SIG-M5 treated with dmso at 0.1 percent for 504 hours (cell line): ENCODE results near the gene AGXT2.

Source experiments
- DNase-seq: peaks from one replicate; lab custom pipeline; 2025; ENCODE audit not compliant: unreplicated experiment; lab: John Stamatoyannopoulos, UW

AGXT2 gene

GRCh38 chr5:35047785-35048404, at the start of gene AGXT2:
AGXT2 (minus strand) TSS chr5:35047949; CDS start chr5:35047892, 57 bp downstream.
- no peak for DNase-seq

GRCh38 chr5:35096932-35097331, 49.2 kb upstream of the AGXT2 start:
- DNase-seq = no peak

DNA sequence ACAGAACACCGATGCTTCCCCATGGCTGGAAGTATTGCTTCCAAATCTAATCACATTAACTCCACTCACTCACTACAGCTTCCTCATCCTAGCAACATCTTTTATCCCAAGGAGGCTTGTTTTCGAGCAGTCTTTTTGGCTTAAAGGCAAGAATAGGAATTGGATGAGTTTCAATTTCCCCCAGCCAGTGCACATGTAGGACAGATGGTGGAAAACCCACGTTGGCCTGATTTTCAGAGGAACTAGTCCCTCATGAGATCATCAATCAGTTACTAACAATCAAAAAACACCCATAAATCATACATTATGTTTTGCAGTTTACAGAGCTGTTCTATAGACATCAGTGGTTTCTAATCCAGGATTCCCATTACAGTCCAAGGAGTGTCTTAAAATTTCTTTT, 48.5 kb upstream of the AGXT2 start:
- DNase-seq = no peak

- DNase-seq = no peak
Observed at GRCh38 chr5:35095366-35095765, 47.6 kb upstream of the AGXT2 start.

GRCh38 chr5:35094948-35095347, 47.2 kb upstream of the AGXT2 start:
- no peak for DNase-seq

GRCh38 chr5:35092703-35093102, 45.0 kb upstream of the AGXT2 start:
- DNase-seq = no peak

DNA sequence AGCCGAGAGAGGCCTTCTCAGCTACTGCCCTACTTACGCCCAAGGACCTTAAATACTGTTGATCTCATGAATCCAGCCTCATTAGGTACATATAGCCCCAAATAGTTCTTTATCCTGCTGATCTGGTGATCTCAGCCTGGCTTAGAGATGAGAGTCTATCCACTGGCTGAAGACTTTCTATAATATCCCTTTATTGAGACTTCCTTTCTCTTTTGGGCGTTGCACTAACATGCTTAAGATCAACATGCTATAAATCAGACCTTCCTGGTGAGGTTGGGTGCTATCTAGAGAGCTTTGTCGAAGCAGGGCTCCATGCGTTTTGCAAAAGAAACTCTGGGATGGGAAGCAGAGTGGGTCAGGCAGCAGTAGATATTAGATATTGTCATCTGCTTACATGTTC, 44.0 kb upstream of the AGXT2 start:
- no peak for DNase-seq

DNA sequence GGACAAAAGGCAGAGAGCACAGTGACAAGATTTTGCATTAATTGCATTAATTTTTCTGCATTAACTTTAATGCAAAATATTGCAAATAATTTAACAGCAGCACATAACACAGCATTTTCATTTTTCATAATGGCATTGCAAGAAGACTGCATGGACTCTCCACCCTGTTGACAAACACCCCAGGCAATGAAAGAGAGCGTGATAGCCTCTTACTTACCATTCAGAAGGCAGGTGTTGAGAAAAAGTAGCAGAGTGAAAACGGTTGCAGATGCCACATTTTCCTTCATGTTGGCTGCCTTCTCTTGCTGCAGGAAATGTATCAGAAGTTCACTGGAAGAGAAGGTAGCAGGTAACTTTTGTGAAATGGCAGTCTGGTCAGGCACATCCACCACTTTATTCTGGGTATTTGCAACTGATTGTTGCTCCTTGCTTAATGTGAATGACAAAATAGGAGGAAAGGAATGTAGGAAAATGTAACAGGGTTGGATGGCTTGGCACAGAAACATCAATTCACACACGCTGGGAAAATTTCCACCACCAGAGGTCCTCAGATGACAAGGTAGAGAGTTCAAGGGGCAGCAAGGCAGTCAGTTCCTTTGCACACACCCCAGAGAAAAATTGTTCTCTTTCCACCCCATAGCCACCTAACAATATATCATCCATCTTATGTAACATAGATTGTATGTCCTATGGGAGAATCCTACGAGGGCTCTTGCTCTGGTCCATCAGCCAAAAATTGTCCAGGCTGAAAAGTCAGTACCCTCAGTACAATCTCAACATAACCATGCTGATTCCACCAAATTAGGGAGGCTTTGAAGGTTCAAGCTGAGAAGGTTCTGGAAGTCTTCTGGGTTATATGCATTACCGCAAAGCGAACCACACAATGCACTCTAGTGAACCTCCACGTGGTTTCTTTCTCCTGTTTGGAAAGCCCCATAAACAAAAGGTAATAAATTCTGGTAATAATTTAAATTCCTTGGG, 41.9 kb upstream of the AGXT2 start:
- peak; percentile 53 for DNase-seq

DNA sequence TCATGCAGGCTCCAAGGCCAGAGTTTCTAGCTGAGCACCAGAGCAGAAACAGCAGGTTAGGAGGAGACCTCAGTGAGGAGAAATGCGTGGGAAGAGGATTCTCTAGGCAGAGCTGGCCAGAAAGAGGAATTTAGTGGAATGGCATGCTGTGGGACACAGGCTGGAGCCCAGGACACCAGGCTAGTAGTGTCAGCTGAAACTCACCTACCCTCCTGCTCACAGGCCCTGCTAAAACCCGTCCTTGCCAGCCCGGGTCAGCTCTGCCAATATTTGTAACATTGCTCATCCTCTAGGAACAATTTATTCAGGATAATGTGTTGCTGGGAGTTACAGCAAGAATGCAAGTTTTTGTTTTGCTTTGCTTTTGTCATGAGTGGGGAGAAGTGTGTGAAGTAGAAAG, 40.2 kb upstream of the AGXT2 start:
- no peak for DNase-seq

- DNase-seq = no peak
Observed at GRCh38 chr5:35083150-35083549, 35.4 kb upstream of the AGXT2 start.

DNA sequence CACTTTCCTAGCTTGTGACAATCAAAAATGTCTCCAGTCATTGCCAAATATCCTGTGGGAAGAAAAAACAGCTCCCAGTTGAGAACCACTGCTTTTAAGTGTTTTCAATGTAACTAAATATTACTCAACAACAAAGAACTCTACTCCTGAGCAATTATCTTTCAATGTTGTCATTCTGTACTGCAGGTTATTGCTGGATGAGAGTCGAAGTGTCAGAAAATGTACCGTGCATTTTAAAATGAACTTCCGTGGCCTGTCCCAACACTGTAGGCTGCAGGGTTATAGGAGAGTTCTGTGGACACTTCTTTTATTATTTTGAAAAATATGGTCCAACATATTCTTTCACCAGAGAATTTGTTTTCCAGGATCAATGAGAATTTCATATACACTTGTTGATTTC, 34.8 kb upstream of the AGXT2 start:
- DNase-seq = no peak

DNA sequence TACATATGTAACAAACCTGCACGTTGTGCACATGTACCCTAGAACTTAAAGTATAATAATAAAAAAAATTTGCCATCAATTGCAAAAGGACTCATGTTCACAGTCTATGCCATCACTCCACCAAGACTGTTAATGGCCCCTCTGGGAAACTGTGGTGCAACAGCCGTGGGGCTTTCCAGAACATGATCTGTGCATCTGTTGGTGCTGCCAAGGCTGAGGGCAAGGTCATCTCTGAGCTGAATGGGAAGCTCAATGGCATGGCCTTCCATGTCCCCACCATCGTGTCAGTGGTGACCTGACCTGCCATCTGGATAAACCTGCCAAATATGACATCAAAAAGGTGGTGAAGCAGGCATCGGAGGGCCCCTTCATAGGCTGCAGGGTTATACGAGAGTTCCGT, 33.4 kb upstream of the AGXT2 start:
- DNase-seq = no peak

GRCh38 chr5:35073160-35073559, 25.4 kb upstream of the AGXT2 start:
- no peak for DNase-seq

DNA sequence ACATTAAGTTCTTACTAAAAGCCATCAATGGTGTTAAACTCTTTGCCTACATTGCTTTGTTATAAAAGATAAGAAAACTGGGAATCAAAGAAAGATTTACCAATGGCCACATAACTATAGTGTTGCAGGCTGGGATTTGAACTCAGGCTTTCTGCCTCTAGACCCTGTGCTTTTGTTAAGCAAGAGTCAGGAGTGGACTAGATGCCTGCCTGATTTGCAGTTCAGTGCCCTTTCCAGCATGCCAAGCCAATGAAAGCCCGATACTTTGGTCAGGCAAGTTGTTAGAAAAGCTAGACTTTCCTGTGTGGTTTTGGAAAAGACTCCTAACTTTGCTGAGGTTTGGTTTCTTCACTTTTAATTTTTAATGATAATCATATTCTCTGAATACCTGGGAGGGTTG, 21.4 kb upstream of the AGXT2 start:
- DNase-seq = no peak

GRCh38 chr5:35067985-35068384, 20.2 kb upstream of the AGXT2 start:
- no peak for DNase-seq

DNA sequence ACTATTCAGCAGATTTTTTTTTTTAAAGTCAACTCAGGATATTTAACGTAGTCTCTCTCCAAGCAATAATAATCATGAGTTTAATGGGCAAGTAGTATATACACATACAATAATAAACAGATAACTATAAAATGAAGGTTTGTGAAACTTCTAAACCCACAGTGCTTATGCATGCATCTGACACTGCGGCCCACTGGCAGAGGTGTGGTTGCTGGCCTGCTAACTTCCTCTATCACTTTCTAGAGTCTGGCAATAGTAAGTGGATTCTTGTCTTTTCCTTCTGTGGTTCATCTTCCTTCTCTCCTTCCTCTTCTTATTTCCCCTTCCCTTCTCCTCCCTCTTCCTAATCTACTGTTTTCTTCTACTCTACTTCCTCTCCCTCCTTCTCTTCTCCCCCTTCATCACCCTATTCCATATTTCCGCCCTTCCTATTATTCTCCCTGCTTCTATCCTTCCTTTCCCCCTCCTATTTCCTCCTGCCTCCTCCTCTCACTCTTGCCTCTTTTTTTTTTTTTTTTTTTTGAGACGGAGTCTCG, 18.6 kb upstream of the AGXT2 start:
- DNase-seq = peak; percentile 75

DNA sequence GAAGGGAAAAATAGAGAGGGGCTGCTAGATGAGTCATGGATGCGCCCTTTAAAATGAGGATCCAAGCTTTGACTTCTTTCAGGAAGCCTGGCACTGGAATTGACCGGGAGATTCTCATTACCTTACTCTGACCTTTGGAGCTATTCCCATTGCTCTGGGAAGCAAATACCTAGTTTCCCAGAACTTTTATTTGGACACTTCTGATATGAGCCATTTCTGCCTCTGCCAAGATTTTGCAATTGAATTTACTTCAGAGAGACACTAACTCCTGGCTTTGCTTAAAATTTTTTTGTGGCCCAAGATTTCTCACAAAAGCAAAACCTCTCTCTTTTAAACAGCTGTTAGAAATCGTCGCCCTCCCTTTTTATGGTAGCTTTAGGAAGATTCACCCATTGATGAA, 15.7 kb upstream of the AGXT2 start:
- no peak for DNase-seq

DNA sequence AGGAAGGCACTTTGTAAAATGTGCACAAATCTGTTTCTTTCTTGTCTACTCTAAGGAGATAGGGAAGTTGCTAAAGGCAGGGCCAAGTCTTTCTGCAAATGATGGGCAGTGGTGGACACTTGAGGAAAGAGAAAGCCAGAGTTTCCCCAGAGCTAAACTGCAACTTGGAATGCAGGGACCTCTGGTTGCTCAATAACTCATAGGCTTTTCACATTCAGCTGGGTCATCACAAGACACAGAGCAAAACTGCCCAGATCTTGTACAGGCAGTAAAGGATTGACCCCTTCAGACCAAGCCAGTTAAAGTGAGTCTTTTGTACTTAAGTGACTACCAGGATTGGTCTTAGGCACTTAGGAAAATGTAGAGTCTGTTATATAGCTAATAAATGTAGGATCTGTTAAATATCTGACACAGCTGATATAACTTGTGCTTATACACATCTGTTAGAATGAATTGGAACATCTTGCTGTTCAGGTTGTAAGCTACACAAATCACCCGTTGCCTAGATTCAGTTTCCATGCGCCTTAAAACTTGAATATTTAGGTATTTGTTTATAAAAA, 13.5 kb upstream of the AGXT2 start:
- no peak for DNase-seq

GRCh38 chr5:35060236-35060635, 12.5 kb upstream of the AGXT2 start:
- no peak for DNase-seq

- no peak for DNase-seq
Observed at GRCh38 chr5:35059251-35059650, 11.5 kb upstream of the AGXT2 start.

DNA sequence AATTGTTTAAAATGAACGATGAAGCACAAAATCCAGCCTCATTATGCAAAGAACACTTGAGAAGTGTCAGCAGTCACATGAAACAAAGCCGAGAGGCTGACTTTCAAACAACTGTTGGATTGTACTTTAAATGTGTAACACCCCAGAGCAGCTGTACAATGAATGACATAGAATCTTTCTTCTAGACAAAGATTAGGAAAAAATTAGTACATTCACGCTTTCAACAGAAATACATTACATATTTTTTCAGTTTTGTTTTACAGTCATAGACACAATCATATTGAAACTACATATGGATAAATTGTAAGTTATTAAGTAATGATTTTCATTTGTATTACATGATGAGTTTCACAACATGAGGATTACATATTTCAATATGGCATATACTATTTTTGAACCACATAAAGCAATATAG, 10.6 kb upstream of the AGXT2 start:
- DNase-seq = no peak

- DNase-seq = no peak
Observed at GRCh38 chr5:35056686-35057085, 8.9 kb upstream of the AGXT2 start.
